Stomach (tissue), 9 donors: Measurements from ENCODE around the gene CIAO3. TPM values are rescaled to one million over a fixed set of nuclear protein-coding genes. Genes with fewer than 3 reads are reported as not detected.

Experiments used
- DNase-seq, 2 donors: peaks; one replicate each; pipeline versions ENCODE4 v3.0.0 to v3.0.0-alpha.2; 2013 to 2019
- H3K27ac ChIP-seq, 5 donors: fragments of 200-600 bp in 4 of 5; sonication (generic) in 4 of 5; one replicate each; pipeline ENCODE4 v1.5.1; 2013 to 2019; ENCODE audit warnings: mild to moderate bottlenecking in 1 of 5, moderate library complexity in 1 of 5
- H3K27me3 ChIP-seq, 3 donors: fragments of 200-600 bp; sonication (generic); one replicate each; pipeline ENCODE4 v1.5.1; 2017 to 2019; ENCODE audit warnings: mixed run types in 1 of 3
- H3K36me3 ChIP-seq, 4 donors: fragments of 200-600 bp; sonication (generic); 1 replicate in 3 of 4; 2 replicates in 1 of 4; pipeline ENCODE4 v1.5.1; 2016 to 2019
- H3K4me1 ChIP-seq, 4 donors: fragments of 200-600 bp; sonication (generic); one replicate each; pipeline ENCODE4 v1.5.1; 2016 to 2019
- H3K4me3 ChIP-seq, 4 donors: fragments of 200-600 bp; sonication (generic) in 3 of 4; one replicate each; pipeline ENCODE4 v1.5.1; 2016 to 2019; ENCODE audit warnings: mild to moderate bottlenecking in 1 of 4
- H3K9me3 ChIP-seq, 4 donors: fragments of 200-600 bp; sonication (generic); one replicate each; pipeline ENCODE4 v1.5.1; 2016 to 2019
- CTCF ChIP-seq, 7 experiments: fragments of 450-650 bp in 4 of 7; fragments of 200-600 bp in 3 of 7; sonication (generic) in 3 of 7; IDR thresholded peaks; one replicate each; pipeline ENCODE4 v1.5.1; 2016 to 2019; ENCODE audit warnings: antibody characterized with exemption in 7 of 7, control low read depth in 2 of 7, mild to moderate bottlenecking in 1 of 7
- EP300 ChIP-seq: sonication (generic); formaldehyde crosslinking; IDR thresholded peaks from one replicate; pipeline ENCODE4 v1.6.1; 2017; ENCODE audit warnings: antibody characterized with exemption
- POLR2A ChIP-seq, 4 donors: fragments of 450-650 bp; IDR thresholded peaks; one replicate each; pipeline ENCODE4 v1.6.1; 2016; ENCODE audit warnings: antibody characterized with exemption in 4 of 4, control low read depth in 2 of 4, mild to moderate bottlenecking in 1 of 4, moderate library complexity in 1 of 4
- POLR2AphosphoS5 ChIP-seq, 3 donors: sonication (generic); formaldehyde crosslinking; IDR thresholded peaks; one replicate each; pipeline ENCODE4 v1.6.1; 2016; ENCODE audit warnings: antibody characterized with exemption in 3 of 3
- WGBS, 5 donors: extraction: QIAGEN DNeasy Blood & Tissue Kit in 3 of 5; methylation state at CpG; one replicate each; pipeline versions ENCODE4 v1.1.5 to v1.1.7; 2013 to 2018; 5-methylcytosine and 5-hydroxymethylcytosine counted together
- intact Hi-C: fragments of 100-400 bp; cut with DNase I; formaldehyde crosslinking; loops from one replicate; pipeline ENCODE4 v1.15.1; 2023; ENCODE audit warnings: low total_unique reads
- polyA plus RNA-seq, 3 donors: library from polyadenylated mRNA; stranded (reverse); fragments of 200-250 nt; gene quantifications; one replicate each; pipeline ENCODE4 v1.2.3, GENCODE V29; 2013
- total RNA-seq, 5 donors: library from RNA; depleted of rRNA; stranded (reverse); fragments of >200 nt; gene quantifications; one replicate each; pipeline versions ENCODE4 v1.1.0 to v1.2.3, GENCODE V29; 2014 to 2016
- donor health status: healthy with polysubstance abuse.
- donor health status: Bipolar disorder and iron deficiency.
- donor health status: healthy.

The CIAO3 gene
- total and polyA plus RNA-seq, 8 donors = 22.8 to 145 (median 49.6) TPM

- intact Hi-C loops = no loop called here
- H3K4me3 ChIP-seq = no peak overlapping the region
- H3K36me3 ChIP-seq = no peaks in the 10 kb centered on the region
- peaks cover 0 to 77% (median 3%) of the 10 kb centered on the region in 3 donors for H3K27me3 ChIP-seq
- WGBS, 5 donors = 69 to 91% (median 72%) methylated on average over 16 to 38 of the region's 48 CpGs
- TF ChIP-seq EP300 (no peak), POLR2A (IDR thresholded peaks at IDR 0.05) (no peak), POLR2AphosphoS5 (IDR thresholded peaks at IDR 0.05) (no peak), CTCF (IDR thresholded peaks at IDR 0.05) (no peak)
- H3K27ac ChIP-seq = no peak overlapping the region
- H3K4me1 ChIP-seq = no peaks in the 10 kb centered on the region
- no peaks in the 10 kb centered on the region for H3K9me3 ChIP-seq
- no peak for DNase-seq
These were observed 26.2 kb upstream of the CIAO3 start for GRCh38 chr16:766820-767640.

DNA sequence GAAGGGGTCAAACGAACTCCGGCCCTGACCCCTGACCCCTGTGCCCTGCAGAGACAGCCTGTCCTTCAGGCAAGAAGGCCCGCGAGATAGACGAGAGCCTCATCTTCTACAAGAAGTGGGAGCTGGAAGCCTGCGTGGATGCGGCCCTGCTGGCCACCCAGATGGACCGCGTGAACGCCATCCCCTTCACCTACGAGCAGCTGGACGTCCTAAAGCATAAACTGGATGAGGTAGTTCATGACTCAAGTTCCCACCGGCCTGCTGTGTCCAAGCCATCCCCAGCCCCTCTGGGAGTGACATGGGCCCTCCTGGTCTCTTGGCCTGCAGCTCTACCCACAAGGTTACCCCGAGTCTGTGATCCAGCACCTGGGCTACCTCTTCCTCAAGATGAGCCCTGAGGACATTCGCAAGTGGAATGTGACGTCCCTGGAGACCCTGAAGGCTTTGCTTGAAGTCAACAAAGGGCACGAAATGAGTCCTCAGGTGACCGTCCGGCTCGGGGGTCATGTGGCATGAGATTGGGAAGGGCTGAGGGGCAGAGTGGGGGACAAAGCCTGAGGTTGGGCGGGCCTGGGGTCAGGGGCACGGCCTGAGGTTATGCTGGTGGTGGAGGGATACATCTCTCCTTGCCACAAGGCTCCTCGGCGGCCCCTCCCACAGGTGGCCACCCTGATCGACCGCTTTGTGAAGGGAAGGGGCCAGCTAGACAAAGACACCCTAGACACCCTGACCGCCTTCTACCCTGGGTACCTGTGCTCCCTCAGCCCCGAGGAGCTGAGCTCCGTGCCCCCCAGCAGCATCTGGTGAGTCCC, 25.4 kb upstream of the CIAO3 start:
- no peaks in the 10 kb centered on the region for H3K4me1 ChIP-seq
- H3K9me3 ChIP-seq = no peaks in the 10 kb centered on the region
- intact Hi-C loops = no loop called here
- H3K4me3 ChIP-seq = no peak overlapping the region
- WGBS, 5 donors = 76 to 88% (median 85%) methylated on average over 7 to 29 of the region's 29 CpGs
- no peaks in the 10 kb centered on the region for H3K36me3 ChIP-seq
- no peak overlapping the region for H3K27ac ChIP-seq
- DNase-seq = no peak
- H3K27me3 ChIP-seq = peaks cover 0 to 78% (median 3%) of the 10 kb centered on the region in 3 donors
- TF ChIP-seq POLR2AphosphoS5 (IDR thresholded peaks at IDR 0.05) (no peak), EP300 (no peak), POLR2A (IDR thresholded peaks at IDR 0.05) (no peak)

GRCh38 chr16:765488-765865, 24.7 kb upstream of the CIAO3 start:
- TF ChIP-seq POLR2A (IDR thresholded peaks at IDR 0.05) = no peak
- TF ChIP-seq CTCF (IDR thresholded peaks at IDR 0.05) = no peak
- TF ChIP-seq POLR2AphosphoS5 (IDR thresholded peaks at IDR 0.05) = no peak
- no peak for TF ChIP-seq EP300
- H3K4me1 ChIP-seq = peaks cover 0 to 2% (median 0%) of the 10 kb centered on the region in 4 donors
- intact Hi-C loops = no loop called here
- no peaks in the 10 kb centered on the region for H3K9me3 ChIP-seq
- no peak overlapping the region for H3K27ac ChIP-seq
- DNase-seq = no peak
- H3K4me3 ChIP-seq = no peak overlapping the region
- no peaks in the 10 kb centered on the region for H3K36me3 ChIP-seq
- WGBS, 5 donors = 84 to 93% (median 92%) methylated on average over 19 to 29 of the region's 29 CpGs
- peaks cover 0 to 78% (median 6%) of the 10 kb centered on the region in 3 donors for H3K27me3 ChIP-seq

DNA sequence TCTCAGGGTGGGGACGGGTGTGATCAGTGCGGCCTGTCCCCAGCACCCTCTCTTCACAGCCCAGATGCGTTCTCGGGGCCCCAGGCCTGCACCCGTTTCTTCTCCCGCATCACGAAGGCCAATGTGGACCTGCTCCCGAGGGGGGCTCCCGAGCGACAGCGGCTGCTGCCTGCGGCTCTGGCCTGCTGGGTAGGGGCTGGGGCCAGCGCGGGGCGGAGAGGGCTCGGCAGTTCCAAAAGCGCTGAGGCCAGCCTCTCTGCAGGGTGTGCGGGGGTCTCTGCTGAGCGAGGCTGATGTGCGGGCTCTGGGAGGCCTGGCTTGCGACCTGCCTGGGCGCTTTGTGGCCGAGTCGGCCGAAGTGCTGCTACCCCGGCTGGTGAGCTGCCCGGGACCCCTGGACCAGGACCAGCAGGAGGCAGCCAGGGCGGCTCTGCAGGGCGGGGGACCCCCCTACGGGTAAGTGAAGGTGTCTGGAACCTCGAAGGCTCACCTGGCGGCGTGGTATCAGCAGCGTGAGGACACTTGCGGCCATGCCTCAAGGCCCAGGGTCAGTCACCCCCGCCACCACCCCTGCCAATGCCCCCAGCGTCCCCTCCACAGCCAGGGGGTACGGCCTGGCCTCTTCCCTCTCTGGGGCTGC, 24.2 kb upstream of the CIAO3 start:
- no peak for DNase-seq
- no peak for TF ChIP-seq POLR2AphosphoS5 (IDR thresholded peaks at IDR 0.05)
- no peak for TF ChIP-seq POLR2A (IDR thresholded peaks at IDR 0.05)
- no peak for TF ChIP-seq CTCF (IDR thresholded peaks at IDR 0.05)
- no peak for TF ChIP-seq EP300

More for the DNA sequence above, 24.2 kb upstream of the CIAO3 start:
- Histone ChIP-seq H3K27me3 (peaks cover 0 to 78% (median 8%) of the 10 kb centered on the region in 3 donors), H3K4me1 (peaks cover 0 to 7% (median under 1%) of the 10 kb centered on the region in 4 donors), H3K4me3 (no peak overlapping the region), H3K9me3 (no peaks in the 10 kb centered on the region), H3K36me3 (no peaks in the 10 kb centered on the region), H3K27ac (no peak overlapping the region)
- intact Hi-C loops = no loop called here
- whole genome bisulfite sequencing, 5 donors = 84 to 91% (median 87%) methylated on average over 16 to 38 of the region's 38 CpGs
